Transverse colon (tissue), 4 donors: ENCODE results near the gene DCHS2.

Source experiments
- CTCF ChIP-seq, 5 experiments: fragments of 200-600 bp in 3 of 5; fragments of 450-650 bp in 2 of 5; sonication (generic) in 3 of 5; IDR thresholded peaks; 1 replicate in 2 of 5; 2 replicates in 3 of 5; pipeline ENCODE4 v1.5.1; 2016 to 2017; ENCODE audit warnings: antibody characterized with exemption in 5 of 5, inconsistent platforms in 3 of 5, mild to moderate bottlenecking in 2 of 5, moderate library complexity in 1 of 5
- EP300 ChIP-seq: sonication (generic); formaldehyde crosslinking; IDR thresholded peaks from one replicate; pipeline ENCODE4 v1.6.1; 2017; ENCODE audit warnings: antibody characterized with exemption, low read depth
- POLR2A ChIP-seq: fragments of 450-650 bp; IDR thresholded peaks from one replicate; pipeline ENCODE4 v1.6.1; 2016; ENCODE audit warnings: antibody characterized with exemption, mild to moderate bottlenecking, moderate library complexity
- POLR2AphosphoS5 ChIP-seq, 3 donors: sonication (generic); formaldehyde crosslinking; IDR thresholded peaks; one replicate each; pipeline ENCODE4 v1.6.1; 2016; ENCODE audit warnings: antibody characterized with exemption in 3 of 3

GRCh38 chr4:154341448-154341847 is 150.2 kb downstream of the DCHS2 start:
- TF ChIP-seq CTCF (IDR thresholded peaks at IDR 0.05) (no peak), POLR2A (no peak), POLR2AphosphoS5 (IDR thresholded peaks at IDR 0.05) (no peak), EP300 (no peak)
